Thymus (tissue), 11 donors: ENCODE measurements around the gene GUCD1. TPM values are rescaled to one million over a fixed set of nuclear protein-coding genes. Genes with fewer than 3 reads are reported as not detected.

Source experiments
- DNase-seq, 9 donors: peaks; one replicate each; pipeline ENCODE4 v3.0.0-alpha.2; 2013; ENCODE audit warnings: low spot score in 9 of 9, low read depth in 6 of 9, missing footprints in 1 of 9
- H3K27ac ChIP-seq, 2 donors: one replicate each; pipeline ENCODE4 v1.5.1; 2013; ENCODE audit warnings: control low read depth in 1 of 2, low read depth in 1 of 2, low read length in 1 of 2, mild to moderate bottlenecking in 1 of 2, moderate library complexity in 1 of 2
- H3K27me3 ChIP-seq, 2 donors: one replicate each; pipeline ENCODE4 v1.5.1; 2013; ENCODE audit warnings: low read length in 1 of 2; ENCODE audit not compliant: control insufficient read depth in 2 of 2, insufficient read depth in 1 of 2
- H3K36me3 ChIP-seq, 2 donors: one replicate each; pipeline ENCODE4 v1.5.1; 2013; ENCODE audit warnings: low read length in 1 of 2, mild to moderate bottlenecking in 1 of 2, moderate library complexity in 1 of 2; ENCODE audit not compliant: control insufficient read depth in 2 of 2, insufficient read depth in 2 of 2
- H3K4me1 ChIP-seq, 2 donors: one replicate each; pipeline ENCODE4 v1.5.1; 2013; ENCODE audit warnings: low read length in 2 of 2; ENCODE audit not compliant: control insufficient read depth in 2 of 2, insufficient read depth in 2 of 2
- H3K4me3 ChIP-seq, 2 donors: one replicate each; pipeline ENCODE4 v1.5.1; 2013; ENCODE audit warnings: low read length in 2 of 2, control low read depth in 1 of 2, mild to moderate bottlenecking in 1 of 2
- H3K9me3 ChIP-seq, 2 donors: one replicate each; pipeline ENCODE4 v1.5.1; 2013; ENCODE audit warnings: low read length in 1 of 2, mild to moderate bottlenecking in 1 of 2; ENCODE audit not compliant: control insufficient read depth in 2 of 2, insufficient read depth in 1 of 2
- WGBS: extraction: QIAGEN DNeasy Blood & Tissue Kit; methylation state at CpG from one replicate; pipeline ENCODE4 v1.1.7; 2013; 5-methylcytosine and 5-hydroxymethylcytosine counted together
- polyA plus RNA-seq: library from polyadenylated mRNA; stranded (reverse); fragments of 200-250 nt; gene quantifications from one replicate; pipeline ENCODE4 v1.2.3, GENCODE V29; 2013
- total RNA-seq: library from RNA; stranded (reverse); fragments of 120-200 nt; gene quantifications from one replicate; pipeline ENCODE4 v1.2.4, GENCODE V29; 2013
- donor health status: healthy.

The GUCD1 gene
- total and polyA plus RNA-seq, 2 donors, result 54.1 to 65.9 TPM

DNA sequence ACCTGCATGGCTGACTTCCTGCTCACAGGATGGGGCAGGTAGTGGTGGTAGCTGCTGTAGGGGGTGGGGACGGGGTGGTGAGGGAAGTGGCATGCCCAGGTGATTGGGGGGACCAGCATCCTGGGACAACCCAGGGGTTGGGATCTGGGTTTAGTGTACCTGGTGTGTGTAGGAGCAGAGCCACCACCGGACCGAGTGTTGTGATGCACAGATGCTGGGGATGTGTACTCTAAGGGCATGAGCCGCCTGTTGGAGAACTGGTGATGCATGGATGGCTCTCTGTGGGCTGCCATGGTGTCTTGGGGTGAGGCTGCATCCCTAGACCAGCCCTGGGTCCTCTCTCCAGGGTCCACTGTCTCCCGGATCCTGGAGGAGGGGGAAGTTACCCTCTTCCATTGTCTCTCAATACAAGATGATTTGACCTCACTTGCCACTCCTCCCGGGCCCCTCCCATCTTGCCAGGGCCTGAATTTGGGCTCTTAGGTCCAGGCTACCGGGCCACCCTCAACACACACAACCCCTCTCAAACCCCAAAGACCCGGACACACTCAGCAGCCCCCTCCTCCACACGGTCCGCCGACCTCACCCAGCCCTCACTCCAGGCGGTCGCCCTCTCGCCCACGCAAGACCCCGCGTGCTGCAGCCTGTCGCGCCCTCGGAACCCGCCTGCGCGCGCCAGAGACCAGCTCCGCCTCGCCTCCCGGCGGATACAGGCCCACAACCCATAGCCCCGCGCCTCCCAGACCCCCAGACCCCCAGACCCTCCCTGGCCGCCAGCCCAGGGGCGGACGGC lies 37.3 kb upstream of the GUCD1 start:
- H3K4me3 ChIP-seq, result peak overlapping the region; percentile 16 to 53
- WGBS, result 15% methylated on average over 33 of the region's 33 CpGs
- H3K4me1 ChIP-seq, result peaks cover 0 to 4% of the 10 kb centered on the region in 2 donors
- DNase-seq, result no peak
- H3K27ac ChIP-seq, result peak overlapping the region in 1 of 2 donors; percentile 3
- H3K9me3 ChIP-seq, result no peaks in the 10 kb centered on the region
- H3K27me3 ChIP-seq, result peaks cover 12 to 34% of the 10 kb centered on the region in 2 donors
- no peaks in the 10 kb centered on the region for H3K36me3 ChIP-seq

DNA sequence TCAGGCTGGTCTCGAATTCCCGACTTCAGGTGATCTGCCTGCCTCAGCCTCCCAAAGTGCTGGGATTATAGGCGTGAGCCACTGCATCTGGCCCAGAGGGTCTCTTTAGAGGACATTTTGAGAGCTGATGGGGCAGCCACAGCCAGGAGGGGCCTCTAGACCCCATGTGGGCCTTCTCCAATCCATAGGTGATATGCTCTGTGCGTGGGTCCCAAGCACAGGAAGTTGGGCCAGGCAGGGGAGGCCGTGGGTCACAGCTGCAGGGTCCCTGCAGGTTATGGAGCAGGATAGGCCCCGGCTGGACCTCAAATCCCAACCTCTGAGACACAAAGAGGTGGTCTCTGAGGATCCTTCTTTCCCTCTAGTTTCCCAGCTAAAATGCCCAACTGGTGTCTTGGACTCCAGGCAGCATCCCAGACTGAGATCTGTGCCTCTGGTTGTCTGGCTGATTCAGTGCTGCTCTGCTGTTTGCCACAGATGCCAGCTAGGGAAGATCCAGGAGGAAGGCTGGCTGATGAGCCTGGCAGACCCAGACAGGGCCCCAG lies 36.4 kb upstream of the GUCD1 start:
- Histone ChIP-seq H3K9me3 (no peaks in the 10 kb centered on the region), H3K27ac (no peak overlapping the region), H3K36me3 (no peaks in the 10 kb centered on the region), H3K4me1 (peaks cover 0 to 4% of the 10 kb centered on the region in 2 donors), H3K4me3 (no peak overlapping the region), H3K27me3 (peaks cover 12 to 34% of the 10 kb centered on the region in 2 donors)
- 95% methylated on average over 6 of the region's 6 CpGs for WGBS
- DNase-seq, result no peak

DNA sequence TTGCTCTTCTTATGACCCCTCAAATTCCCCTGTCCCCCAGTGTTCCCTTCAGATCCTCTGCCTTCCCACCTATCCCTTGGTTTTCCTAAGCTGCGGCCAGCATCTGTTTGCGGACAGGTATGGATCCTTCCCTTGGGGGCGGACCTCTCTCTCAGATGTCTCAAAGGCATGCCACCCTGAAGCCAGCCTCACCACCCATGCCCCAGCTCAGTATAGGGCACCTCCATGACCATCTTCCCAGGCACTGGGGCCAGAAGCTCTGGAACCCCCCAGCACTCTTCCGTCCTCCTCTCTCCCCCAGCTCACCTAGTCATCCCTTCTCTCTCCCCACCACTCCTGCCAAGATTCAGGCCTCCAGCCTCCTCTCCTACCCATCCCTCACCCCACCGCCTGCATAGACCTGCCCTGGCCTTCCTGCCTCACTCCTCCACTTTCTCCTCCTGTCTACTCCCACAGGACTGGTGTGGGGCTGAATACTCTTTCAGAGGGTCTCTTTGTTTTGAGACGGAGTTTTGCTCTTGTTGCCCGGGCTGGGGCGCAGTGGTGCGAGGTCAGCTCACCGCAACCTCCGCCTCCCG lies 35.7 kb upstream of the GUCD1 start:
- no peak for DNase-seq
- Histone ChIP-seq H3K4me3 (no peak overlapping the region), H3K9me3 (no peaks in the 10 kb centered on the region), H3K36me3 (no peaks in the 10 kb centered on the region), H3K4me1 (peaks cover 0 to 4% of the 10 kb centered on the region in 2 donors), H3K27me3 (peaks cover 12 to 34% of the 10 kb centered on the region in 2 donors), H3K27ac (no peak overlapping the region)
- WGBS, result 98% methylated on average over 12 of the region's 12 CpGs

DNA sequence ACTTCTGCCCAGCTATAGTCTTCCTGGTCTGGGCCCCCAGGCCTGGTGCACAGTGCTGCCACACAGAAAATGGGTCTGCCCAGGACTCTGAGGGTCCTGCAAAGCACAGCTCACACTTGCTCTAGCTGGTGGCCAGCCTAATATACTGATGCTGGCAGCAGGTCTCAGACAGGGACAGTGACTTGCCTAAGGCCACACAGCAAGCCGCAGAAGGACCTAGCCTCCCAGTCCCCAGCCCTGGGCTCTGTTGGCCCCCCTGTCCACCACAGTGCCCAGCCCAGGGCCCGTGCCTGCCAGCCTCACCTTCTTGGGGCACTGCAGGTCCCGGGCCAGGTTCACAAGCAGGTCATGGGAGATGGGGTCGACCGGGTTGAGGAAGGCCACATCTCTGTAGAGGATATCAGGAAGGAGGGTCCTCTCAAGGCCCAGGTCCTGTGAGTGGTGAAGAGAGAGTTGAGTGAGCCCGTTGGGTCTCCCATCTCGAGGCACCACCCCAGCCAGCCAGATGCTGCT lies 34.6 kb upstream of the GUCD1 start:
- Histone ChIP-seq H3K9me3 (no peaks in the 10 kb centered on the region), H3K36me3 (no peaks in the 10 kb centered on the region), H3K4me3 (no peak overlapping the region), H3K27me3 (peaks cover 12 to 30% of the 10 kb centered on the region in 2 donors), H3K4me1 (peaks cover 0 to 4% of the 10 kb centered on the region in 2 donors), H3K27ac (no peak overlapping the region)
- 97% methylated on average over 7 of the region's 7 CpGs for WGBS
- no peak for DNase-seq

DNA sequence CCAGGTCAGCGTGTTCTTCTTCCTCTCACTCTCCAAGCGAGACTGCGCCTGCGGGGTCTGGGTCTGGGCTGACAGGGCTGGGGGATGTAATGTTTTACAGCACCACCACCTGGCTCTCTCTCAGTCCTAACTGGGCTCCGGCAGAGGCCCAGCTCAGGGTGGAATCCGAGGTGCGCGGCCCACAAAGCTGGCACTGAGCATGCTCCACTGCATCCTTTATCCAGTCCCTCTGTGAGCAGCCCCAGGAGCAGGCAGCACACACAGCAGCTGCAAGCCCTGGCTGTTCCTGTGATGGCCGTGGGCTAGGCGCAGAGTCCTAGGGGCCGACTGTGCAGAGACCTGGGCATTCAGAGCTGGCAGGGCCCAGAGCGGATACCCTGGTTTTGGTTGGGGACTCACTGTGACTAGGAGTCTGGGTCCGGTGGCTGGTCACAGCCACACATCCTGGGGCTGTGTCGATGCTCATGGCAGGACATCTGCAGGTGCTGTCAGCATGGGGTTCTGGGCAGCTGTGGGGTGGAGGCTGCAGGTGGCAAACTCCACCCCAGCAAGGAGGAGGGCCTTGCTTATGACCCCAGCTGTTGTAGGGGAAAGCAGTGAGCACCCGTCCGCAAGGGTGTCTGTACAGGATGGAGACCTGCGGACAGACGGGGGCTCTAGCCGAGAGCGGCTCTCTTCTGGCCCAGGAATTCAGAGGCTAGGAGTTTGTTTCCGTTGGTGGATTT lies 34.0 kb upstream of the GUCD1 start:
- no peak overlapping the region for H3K27ac ChIP-seq
- H3K36me3 ChIP-seq, result no peaks in the 10 kb centered on the region
- peaks cover 4 to 5% of the 10 kb centered on the region in 2 donors for H3K4me1 ChIP-seq
- H3K4me3 ChIP-seq, result no peak overlapping the region
- WGBS, result 97% methylated on average over 21 of the region's 21 CpGs
- peaks cover 12 to 25% of the 10 kb centered on the region in 2 donors for H3K27me3 ChIP-seq
- DNase-seq, result no peak
- no peaks in the 10 kb centered on the region for H3K9me3 ChIP-seq

DNA sequence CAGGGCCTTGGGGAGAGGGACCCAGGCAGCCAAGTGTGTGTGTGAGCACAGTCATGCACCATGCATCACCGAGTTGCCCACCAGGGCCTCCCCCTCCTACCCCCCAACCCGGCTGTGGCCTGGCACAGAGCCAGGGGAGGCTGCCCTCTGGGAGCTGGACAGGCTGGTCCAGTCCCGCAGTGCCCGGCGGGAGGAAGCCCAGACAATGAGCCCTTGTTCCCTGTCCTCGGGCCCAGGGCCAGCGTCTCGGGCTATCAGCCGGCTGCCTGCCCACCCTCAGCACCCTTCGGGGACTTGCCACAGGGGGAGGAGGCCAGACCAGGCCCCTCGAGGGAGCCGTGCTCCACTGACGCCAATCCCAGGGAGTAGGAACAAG lies 33.4 kb upstream of the GUCD1 start:
- Histone ChIP-seq H3K27ac (no peak overlapping the region), H3K9me3 (no peaks in the 10 kb centered on the region), H3K4me1 (peaks cover 4 to 8% of the 10 kb centered on the region in 2 donors), H3K36me3 (no peaks in the 10 kb centered on the region), H3K27me3 (peaks cover 11 to 19% of the 10 kb centered on the region in 2 donors), H3K4me3 (no peak overlapping the region)
- no peak for DNase-seq
- WGBS, result 94% methylated on average over 13 of the region's 13 CpGs

DNA sequence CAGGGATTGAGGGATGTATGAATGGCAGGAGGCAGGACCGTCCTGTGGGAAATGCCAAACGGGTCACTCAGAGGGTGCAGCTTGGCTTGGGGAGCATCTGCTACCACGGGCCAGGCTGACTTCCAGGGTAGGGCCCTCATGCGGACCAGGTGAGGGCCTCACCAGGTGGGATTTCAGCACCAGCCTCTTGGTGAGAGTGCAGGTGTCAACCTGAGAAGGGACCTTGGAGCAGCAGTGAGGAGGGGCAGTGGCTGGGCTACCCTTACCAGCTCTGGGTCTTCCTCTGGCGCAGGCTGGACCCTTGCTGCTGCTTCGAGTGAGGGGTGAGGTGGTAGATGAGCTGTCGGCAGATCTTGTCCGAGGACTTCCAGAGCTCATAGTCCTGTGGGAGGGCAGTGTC lies 33.0 kb upstream of the GUCD1 start:
- no peak overlapping the region for H3K27ac ChIP-seq
- peaks cover 9 to 15% of the 10 kb centered on the region in 2 donors for H3K27me3 ChIP-seq
- H3K36me3 ChIP-seq, result no peaks in the 10 kb centered on the region
- no peak for DNase-seq
- no peak overlapping the region for H3K4me3 ChIP-seq
- WGBS, result 97% methylated on average over 8 of the region's 8 CpGs
- no peaks in the 10 kb centered on the region for H3K9me3 ChIP-seq
- peaks cover 4 to 8% of the 10 kb centered on the region in 2 donors for H3K4me1 ChIP-seq

DNA sequence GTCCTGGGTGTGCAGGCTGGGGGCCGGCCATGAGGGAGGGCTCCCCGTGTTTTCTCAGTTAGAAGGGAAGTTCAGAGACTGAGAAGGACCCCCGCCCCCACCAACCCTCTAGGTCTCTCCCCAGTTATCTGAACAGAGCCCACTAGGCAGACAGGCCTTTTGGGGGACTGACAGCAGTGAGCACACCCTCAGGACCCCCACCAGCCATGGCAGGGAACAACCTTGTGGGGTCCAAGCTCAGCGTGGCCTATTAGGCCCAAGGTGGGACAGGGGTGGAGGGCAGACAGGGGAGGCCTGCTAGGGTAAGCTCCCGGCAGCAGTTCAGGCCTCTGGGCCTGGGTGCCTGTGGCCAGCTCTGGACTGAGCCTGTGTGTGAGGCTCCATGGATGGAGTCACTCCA lies 32.3 kb upstream of the GUCD1 start:
- Histone ChIP-seq H3K27ac (no peak overlapping the region), H3K4me3 (no peak overlapping the region), H3K27me3 (peaks cover 4 to 10% of the 10 kb centered on the region in 2 donors), H3K36me3 (no peaks in the 10 kb centered on the region), H3K4me1 (peaks cover 0 to 8% of the 10 kb centered on the region in 2 donors), H3K9me3 (no peaks in the 10 kb centered on the region)
- no peak for DNase-seq
- WGBS, result 87% methylated on average over 5 of the region's 5 CpGs
